Measurements from ENCODE around the gene TNIK. TPM values are rescaled to one million over a fixed set of nuclear protein-coding genes. Genes with fewer than 3 reads are reported as not detected.

Gene TNIK
- total RNA-seq, 1 donor from 2014 or later = 17.0 TPM

DNA sequence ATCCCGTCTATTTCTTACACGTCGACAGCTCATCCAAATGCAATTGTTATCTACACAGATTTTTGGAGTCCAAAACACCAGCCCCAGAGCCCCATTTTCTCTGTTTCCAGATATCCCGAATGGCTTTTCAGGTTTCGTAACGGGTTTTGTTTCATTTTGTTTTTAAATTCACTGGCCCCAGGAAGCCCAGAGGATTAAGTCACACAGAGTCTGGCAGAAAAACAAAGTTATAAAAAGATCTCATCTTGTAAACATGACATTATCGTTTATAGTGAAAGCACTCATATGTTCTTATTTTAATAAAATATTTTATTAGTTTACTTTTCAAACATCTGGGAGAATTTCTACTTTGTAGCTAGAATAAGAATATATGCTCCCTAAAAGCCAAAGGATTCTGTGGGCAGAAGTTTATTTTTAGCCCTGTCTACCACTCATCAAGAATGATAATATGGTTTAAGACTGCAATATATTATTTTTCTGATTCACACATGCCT, 284.4 kb downstream of the TNIK start:
- Histone ChIP-seq H3K27me3 (ENCODE audit: control insufficient read depth, insufficient read depth, low read length) (no peaks in the 10 kb centered on the region), H3K4me3 (ENCODE audit: low read depth, low read length) (no peak overlapping the region), H3K36me3 (ENCODE audit: control insufficient read depth, insufficient read depth, low read length) (no peaks in the 10 kb centered on the region)
- no peak for DNase-seq (ENCODE audit: low read depth)
- TF ChIP-seq, protein P1, sequence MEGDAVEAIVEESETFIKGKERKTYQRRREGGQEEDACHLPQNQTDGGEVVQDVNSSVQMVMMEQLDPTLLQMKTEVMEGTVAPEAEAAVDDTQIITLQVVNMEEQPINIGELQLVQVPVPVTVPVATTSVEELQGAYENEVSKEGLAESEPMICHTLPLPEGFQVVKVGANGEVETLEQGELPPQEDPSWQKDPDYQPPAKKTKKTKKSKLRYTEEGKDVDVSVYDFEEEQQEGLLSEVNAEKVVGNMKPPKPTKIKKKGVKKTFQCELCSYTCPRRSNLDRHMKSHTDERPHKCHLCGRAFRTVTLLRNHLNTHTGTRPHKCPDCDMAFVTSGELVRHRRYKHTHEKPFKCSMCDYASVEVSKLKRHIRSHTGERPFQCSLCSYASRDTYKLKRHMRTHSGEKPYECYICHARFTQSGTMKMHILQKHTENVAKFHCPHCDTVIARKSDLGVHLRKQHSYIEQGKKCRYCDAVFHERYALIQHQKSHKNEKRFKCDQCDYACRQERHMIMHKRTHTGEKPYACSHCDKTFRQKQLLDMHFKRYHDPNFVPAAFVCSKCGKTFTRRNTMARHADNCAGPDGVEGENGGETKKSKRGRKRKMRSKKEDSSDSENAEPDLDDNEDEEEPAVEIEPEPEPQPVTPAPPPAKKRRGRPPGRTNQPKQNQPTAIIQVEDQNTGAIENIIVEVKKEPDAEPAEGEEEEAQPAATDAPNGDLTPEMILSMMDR (IDR thresholded peaks at IDR 0.05; ENCODE audit: insufficient read depth, low read length, poor library complexity, severe bottlenecking) = no peak

DNA sequence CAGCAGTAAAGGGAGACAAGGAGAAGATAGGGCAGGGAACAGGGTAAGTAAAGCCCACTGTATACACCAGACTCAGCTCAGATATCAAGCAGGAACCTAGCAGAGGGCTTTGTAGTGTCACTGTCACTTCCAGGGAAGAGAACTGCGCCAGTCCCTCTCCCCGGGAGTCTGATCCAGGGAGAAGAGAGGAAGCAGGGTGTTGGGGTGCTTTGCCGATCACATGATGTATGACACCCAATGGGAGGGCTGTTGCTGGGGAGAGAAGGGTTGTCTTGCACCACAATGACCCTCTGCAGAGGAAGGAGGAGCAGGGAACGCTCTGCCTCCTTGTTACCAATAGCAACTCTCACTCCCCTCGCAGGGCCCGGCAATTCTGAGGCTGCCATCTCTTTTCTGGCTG, 286.5 kb downstream of the TNIK start:
- Histone ChIP-seq H3K27me3 (ENCODE audit: control insufficient read depth, insufficient read depth, low read length) (no peaks in the 10 kb centered on the region), H3K4me3 (ENCODE audit: low read depth, low read length) (no peak overlapping the region), H3K36me3 (ENCODE audit: control insufficient read depth, insufficient read depth, low read length) (no peaks in the 10 kb centered on the region)
- TF ChIP-seq, protein P1 (IDR thresholded peaks at IDR 0.05; ENCODE audit: insufficient read depth, low read length, poor library complexity, severe bottlenecking) = no peak
- no peak for DNase-seq (ENCODE audit: low read depth)

DNA sequence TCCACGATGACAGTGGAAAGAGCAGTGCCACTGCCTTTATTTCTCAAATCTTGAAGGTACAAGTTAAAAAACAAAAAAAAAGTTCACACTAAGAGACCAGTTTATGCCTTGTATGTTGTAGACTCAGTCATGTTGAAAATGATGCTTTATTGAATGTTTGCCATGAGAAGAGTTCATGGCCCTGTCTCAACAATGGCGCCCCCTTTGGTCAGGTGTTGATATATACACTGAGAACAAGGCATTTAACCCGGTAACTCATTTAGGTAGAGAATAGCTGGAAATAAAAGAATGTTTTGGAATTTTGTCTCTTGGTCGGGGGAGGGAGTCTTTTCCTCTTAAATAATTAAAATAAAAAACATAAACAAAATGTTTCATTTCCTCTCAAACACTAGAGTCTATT, 288.1 kb downstream of the TNIK start:
- no peak for DNase-seq (ENCODE audit: low read depth)
- no peaks in the 10 kb centered on the region for H3K36me3 ChIP-seq (ENCODE audit: control insufficient read depth, insufficient read depth, low read length)
- no peaks in the 10 kb centered on the region for H3K27me3 ChIP-seq (ENCODE audit: control insufficient read depth, insufficient read depth, low read length)
- TF ChIP-seq, protein P1 (IDR thresholded peaks at IDR 0.05; ENCODE audit: insufficient read depth, low read length, poor library complexity, severe bottlenecking) = peak; percentile 27
- no peak overlapping the region for H3K4me3 ChIP-seq (ENCODE audit: low read depth, low read length)

DNA sequence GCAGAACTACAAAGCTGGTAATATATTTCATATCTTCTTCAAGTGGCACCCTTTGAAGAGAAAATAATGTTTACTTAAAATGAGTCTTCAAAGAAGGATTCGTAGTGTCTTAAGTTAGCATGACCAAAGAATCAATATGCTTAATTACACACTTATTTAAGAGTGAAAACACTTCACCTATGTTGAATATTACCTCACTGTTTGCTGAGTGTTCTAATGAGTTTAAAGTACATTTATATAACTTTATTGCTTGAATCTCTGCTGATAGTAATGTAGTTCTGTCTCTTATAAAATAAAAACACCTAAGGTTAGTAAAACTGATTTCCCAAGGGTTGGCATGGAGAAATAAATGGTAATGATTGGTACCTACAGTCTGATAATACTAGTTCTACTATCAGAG, 290.3 kb downstream of the TNIK start:
- no peak overlapping the region for H3K4me3 ChIP-seq (ENCODE audit: low read depth, low read length)
- H3K36me3 ChIP-seq (ENCODE audit: control insufficient read depth, insufficient read depth, low read length) = peaks cover 1% of the 10 kb centered on the region

DNA sequence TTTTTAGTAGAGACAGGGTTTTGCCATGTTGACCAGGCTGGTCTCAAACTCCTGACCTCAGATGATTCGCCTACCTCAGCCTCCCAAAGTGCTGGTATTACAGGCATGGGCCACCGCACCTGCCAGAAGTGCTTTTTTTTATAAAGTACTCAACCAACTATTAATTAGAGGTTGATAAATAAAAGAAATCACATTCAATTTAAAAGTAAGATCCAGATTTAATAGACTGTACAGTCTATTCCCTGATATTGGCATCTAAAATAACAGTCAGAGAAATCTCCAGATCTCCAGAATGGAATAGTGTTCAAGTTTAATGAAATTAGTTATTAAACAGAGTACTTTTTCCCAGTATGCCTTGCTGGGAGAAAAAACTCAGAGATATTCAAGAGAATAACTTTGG, 290.8 kb downstream of the TNIK start:
- no peaks in the 10 kb centered on the region for H3K27me3 ChIP-seq (ENCODE audit: control insufficient read depth, insufficient read depth, low read length)
- TF ChIP-seq, protein P1 (IDR thresholded peaks at IDR 0.05; ENCODE audit: insufficient read depth, low read length, poor library complexity, severe bottlenecking) = no peak
- no peak for DNase-seq (ENCODE audit: low read depth)
- H3K4me3 ChIP-seq (ENCODE audit: low read depth, low read length) = no peak overlapping the region
- peaks cover 1% of the 10 kb centered on the region for H3K36me3 ChIP-seq (ENCODE audit: control insufficient read depth, insufficient read depth, low read length)

More for the DNA sequence above, 290.3 kb downstream of the TNIK start:
- no peaks in the 10 kb centered on the region for H3K27me3 ChIP-seq (ENCODE audit: control insufficient read depth, insufficient read depth, low read length)
- TF ChIP-seq, protein P1 (IDR thresholded peaks at IDR 0.05; ENCODE audit: insufficient read depth, low read length, poor library complexity, severe bottlenecking) = no peak
- DNase-seq (ENCODE audit: low read depth) = no peak

DNA sequence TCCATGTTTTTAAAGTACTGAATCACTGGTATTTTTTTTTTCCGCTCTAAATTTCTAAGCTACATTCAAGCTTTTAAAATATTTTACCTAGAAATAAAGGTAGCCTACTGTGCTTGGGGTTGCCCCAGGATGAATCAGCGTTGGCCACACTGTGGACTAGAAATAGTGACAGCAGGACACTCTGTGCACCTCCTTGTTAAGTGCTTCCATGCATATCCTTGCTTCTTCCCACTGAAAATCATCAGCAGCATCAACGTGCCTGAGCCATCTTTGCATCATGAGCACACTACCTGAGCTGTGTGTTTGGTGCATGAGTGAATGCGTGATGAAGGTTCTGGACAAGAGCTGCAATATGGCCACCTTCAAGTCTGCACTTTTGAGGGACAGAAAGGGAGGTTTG, 291.7 kb downstream of the TNIK start:
- H3K4me3 ChIP-seq (ENCODE audit: low read depth, low read length) = no peak overlapping the region
- no peak for DNase-seq (ENCODE audit: low read depth)
- H3K27me3 ChIP-seq (ENCODE audit: control insufficient read depth, insufficient read depth, low read length) = no peaks in the 10 kb centered on the region
- peaks cover 1% of the 10 kb centered on the region for H3K36me3 ChIP-seq (ENCODE audit: control insufficient read depth, insufficient read depth, low read length)
- TF ChIP-seq, protein P1 (IDR thresholded peaks at IDR 0.05; ENCODE audit: insufficient read depth, low read length, poor library complexity, severe bottlenecking) = no peak

All from kidney epithelial cell (primary cell).